Nephron progenitor cell (in vitro differentiated cells): Measurements from ENCODE around the gene PIK3R1.

ENCODE experiments used
- DNase-seq: peaks from one replicate; pipeline ENCODE4 v3.0.0; 2021
- H3K27ac Mint-ChIP-seq: 2 replicates; pipeline ENCODE4 v1.8.0; 2021; ENCODE audit warnings: mild to moderate bottlenecking, moderate library complexity, mixed read lengths
- H3K27me3 Mint-ChIP-seq: 2 replicates; pipeline ENCODE4 v1.8.0; 2021; ENCODE audit warnings: mild to moderate bottlenecking, low read depth, mixed read lengths; ENCODE audit not compliant: poor library complexity
- H3K36me3 Mint-ChIP-seq: 2 replicates; pipeline ENCODE4 v1.8.0; 2021; ENCODE audit warnings: low read depth, mixed read lengths
- H3K4me1 Mint-ChIP-seq: 2 replicates; pipeline ENCODE4 v1.8.0; 2021; ENCODE audit warnings: mixed read lengths
- H3K4me3 Mint-ChIP-seq: 2 replicates; pipeline ENCODE4 v1.8.0; 2021; ENCODE audit warnings: mild to moderate bottlenecking, moderate library complexity, mixed read lengths
- H3K9me3 Mint-ChIP-seq: 2 replicates; pipeline ENCODE4 v1.8.0; 2021; ENCODE audit warnings: mild to moderate bottlenecking, moderate library complexity, mixed read lengths
- TF ChIP-seq, protein P1 (sequence below): fragments of 200-600 bp; sonication (generic); IDR thresholded peaks from 2 replicates; pipeline ENCODE4 v1.5.0; 2021; ENCODE audit warnings: antibody characterized with exemption

Gene PIK3R1

DNA sequence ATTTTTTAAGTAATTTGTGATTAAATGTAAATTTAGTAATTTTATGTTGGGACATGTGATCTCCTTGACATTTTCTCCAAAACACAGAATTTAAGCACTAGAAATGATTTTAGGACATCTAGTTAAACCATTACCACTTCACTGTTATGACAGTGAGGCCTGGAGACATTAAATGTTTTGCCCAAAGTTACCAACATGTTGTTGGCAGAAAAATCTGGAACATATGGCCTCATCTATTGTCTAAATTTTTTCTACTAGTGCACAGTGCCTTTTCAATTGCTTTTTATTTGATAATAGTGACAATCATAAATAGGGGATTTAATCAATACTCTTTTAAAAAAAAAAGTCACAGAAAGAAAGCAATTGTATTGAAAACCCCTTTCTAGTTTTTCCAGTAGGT lies 45.6 kb downstream of the PIK3R1 start:
- Mint-ChIP-seq H3K4me3 (no peak overlapping the region), H3K36me3 (peaks cover 61% of the 10 kb centered on the region), H3K9me3 (peaks cover 6% of the 10 kb centered on the region), H3K4me1 (peaks cover 53% of the 10 kb centered on the region), H3K27me3 (peaks cover 2% of the 10 kb centered on the region), H3K27ac (no peak overlapping the region)
- TF ChIP-seq, protein P1, sequence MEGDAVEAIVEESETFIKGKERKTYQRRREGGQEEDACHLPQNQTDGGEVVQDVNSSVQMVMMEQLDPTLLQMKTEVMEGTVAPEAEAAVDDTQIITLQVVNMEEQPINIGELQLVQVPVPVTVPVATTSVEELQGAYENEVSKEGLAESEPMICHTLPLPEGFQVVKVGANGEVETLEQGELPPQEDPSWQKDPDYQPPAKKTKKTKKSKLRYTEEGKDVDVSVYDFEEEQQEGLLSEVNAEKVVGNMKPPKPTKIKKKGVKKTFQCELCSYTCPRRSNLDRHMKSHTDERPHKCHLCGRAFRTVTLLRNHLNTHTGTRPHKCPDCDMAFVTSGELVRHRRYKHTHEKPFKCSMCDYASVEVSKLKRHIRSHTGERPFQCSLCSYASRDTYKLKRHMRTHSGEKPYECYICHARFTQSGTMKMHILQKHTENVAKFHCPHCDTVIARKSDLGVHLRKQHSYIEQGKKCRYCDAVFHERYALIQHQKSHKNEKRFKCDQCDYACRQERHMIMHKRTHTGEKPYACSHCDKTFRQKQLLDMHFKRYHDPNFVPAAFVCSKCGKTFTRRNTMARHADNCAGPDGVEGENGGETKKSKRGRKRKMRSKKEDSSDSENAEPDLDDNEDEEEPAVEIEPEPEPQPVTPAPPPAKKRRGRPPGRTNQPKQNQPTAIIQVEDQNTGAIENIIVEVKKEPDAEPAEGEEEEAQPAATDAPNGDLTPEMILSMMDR: no peak
- no peak for DNase-seq

DNA sequence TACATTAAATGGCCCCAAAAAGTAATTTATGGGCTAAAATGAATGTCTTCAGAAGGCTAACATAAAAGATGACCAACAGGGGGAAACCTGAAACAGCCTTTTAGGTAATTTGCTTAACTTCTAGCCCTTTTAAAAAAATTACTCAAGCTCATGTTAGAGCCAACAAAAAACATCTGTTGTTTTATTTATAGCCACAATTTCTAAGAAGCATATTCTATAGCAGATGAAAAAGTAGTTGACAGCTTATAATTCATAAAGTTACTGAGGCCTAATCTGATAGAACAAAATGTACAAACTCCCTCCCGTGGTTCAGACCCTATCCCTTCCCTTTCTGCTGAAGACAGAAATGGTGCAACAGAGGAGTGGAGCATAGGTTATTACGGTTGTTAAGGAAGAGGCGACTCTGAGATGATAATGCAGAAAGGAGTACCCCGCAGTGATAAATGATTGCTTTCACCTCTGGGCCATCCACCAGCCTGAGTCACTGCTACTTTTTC lies 46.1 kb downstream of the PIK3R1 start:
- no peak for DNase-seq
- TF ChIP-seq, protein P1: no peak
- Mint-ChIP-seq H3K4me3 (no peak overlapping the region), H3K27ac (no peak overlapping the region), H3K4me1 (peaks cover 54% of the 10 kb centered on the region), H3K9me3 (peaks cover 6% of the 10 kb centered on the region), H3K27me3 (peaks cover 2% of the 10 kb centered on the region), H3K36me3 (peaks cover 61% of the 10 kb centered on the region)

DNA sequence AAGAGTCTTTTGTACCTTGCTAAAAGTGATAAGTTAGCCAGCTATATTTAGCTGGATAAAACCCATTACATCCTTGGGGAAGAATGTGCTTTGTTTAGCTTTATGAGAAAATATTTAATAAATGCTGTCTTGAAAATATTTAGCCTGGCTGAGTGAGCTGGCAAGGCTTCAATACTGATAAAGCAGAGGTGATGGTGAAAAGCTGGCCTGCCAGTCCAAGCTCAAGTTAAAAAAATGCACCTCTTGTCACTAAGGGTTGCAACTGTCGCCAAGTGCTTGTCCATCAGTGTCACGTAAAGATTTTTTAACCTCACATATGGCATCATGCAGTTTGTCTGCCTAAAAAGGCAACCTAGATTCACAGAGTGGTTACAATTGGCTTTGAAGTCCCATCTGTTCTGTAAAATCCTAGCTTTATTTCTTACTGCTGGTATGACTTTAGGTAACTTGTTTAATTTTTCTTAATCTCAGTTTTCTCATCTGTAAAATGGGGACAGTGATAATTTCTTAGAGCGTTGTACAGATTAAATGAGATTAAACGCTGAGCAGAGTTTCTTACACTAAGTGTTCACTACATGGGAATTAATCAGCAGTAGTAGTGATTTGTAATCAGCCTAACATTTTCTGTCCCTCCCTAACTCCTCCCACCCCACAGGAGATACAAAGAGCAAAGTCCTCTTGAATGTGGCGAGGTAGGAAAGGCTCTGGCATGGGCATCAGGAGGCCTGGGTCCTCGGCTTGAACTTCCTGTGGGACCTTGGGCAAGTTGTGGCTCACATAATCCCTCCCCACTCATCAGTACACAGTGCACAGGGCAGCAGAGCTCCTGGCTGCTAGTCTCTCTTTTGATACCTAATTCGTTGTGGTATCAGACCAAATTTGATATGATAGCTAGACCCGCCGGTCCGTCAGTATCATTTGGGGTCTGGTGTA lies 48.7 kb downstream of the PIK3R1 start:
- H3K27ac Mint-ChIP-seq: no peak overlapping the region
- no peak for DNase-seq
- peaks cover 60% of the 10 kb centered on the region for H3K36me3 Mint-ChIP-seq
- no peak overlapping the region for H3K4me3 Mint-ChIP-seq
- H3K9me3 Mint-ChIP-seq: peaks cover 6% of the 10 kb centered on the region
- H3K4me1 Mint-ChIP-seq: peaks cover 41% of the 10 kb centered on the region
- TF ChIP-seq, protein P1: no peak
- H3K27me3 Mint-ChIP-seq: no peaks in the 10 kb centered on the region

DNA sequence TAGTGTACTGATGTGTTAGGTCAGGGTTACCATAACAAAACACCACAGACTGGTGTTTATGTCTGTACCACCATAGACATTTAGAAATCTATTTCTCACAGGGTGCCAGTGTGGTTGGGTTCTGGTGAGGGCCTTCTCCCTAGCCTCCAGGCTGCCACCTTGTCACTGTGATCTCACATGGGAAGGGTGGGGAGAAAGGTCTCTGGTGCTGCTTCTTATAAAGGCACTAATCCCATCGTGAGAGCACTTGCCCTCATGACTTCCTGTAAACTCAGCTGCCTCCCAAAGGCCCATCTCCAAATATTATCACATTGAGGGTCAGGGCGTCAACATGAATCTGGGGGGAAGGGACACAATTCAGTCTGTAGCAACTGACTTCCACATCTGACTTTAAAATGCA lies 49.8 kb downstream of the PIK3R1 start:
- Mint-ChIP-seq H3K27me3 (no peaks in the 10 kb centered on the region), H3K4me1 (peaks cover 44% of the 10 kb centered on the region), H3K36me3 (peaks cover 49% of the 10 kb centered on the region), H3K4me3 (no peak overlapping the region), H3K9me3 (peaks cover 6% of the 10 kb centered on the region), H3K27ac (peak overlapping the region; percentile 92)
- TF ChIP-seq, protein P1: no peak
- DNase-seq: no peak

DNA sequence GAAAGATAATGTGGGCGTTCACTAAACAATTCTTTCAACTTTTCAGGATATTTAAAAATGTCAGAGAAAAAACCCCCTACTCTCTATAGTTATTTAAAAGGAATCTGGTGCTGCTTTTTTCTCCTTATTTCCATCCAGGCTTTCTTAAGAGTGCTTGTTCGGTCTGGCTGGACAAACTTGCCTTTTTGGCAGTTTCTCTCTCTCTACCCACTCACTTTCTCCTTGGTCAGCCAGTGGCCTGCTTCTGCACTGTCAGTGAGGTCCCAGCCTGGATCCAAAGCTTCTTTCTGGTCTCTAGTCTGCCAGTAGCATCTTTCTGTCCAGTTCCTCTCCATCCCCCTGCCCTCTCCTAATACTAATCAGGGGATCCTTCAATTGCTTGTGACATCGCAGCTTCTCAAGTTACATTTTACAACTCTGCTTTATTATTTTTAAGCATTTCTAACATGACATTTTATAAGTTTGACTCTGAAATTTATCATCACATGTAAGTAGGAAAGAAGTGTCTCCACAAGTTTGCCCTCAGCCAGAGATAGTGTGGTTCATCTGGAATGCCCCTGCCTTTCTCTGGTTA lies 50.4 kb downstream of the PIK3R1 start:
- no peak for DNase-seq
- H3K4me1 Mint-ChIP-seq: peaks cover 44% of the 10 kb centered on the region
- TF ChIP-seq, protein P1: no peak
- peak overlapping the region; percentile 92 for H3K27ac Mint-ChIP-seq
- peaks cover 44% of the 10 kb centered on the region for H3K36me3 Mint-ChIP-seq
- peaks cover 6% of the 10 kb centered on the region for H3K9me3 Mint-ChIP-seq
- no peak overlapping the region for H3K4me3 Mint-ChIP-seq
- H3K27me3 Mint-ChIP-seq: no peaks in the 10 kb centered on the region
